Effector memory CD8-positive, alpha-beta T cell (primary cell): ENCODE measurements around the gene SIGLEC7.
"Not testable (repeated sequence)": the region's sequence is repeated elsewhere in the genome, so short reads cannot be mapped to it uniquely, and the experiment has no call there.

ENCODE experiments used
- ATAC-seq: fragments of 150-1000 bp; cut with Tn5 transposase; replicated peaks from 2 replicates; pipeline ENCODE4 v1.10.0; 2021; ENCODE audit warnings: mild to moderate bottlenecking, moderate library complexity
- DNase-seq, 3 experiments: peaks; one replicate each; pipeline ENCODE4 v3.0.0; 2021
- H3K27ac Mint-ChIP-seq, 2 donors: one replicate each; pipeline ENCODE4 v1.8.0; 2022; ENCODE audit warnings: mild to moderate bottlenecking in 2 of 2, mixed read lengths in 2 of 2, moderate library complexity in 2 of 2
- H3K27me3 Mint-ChIP-seq, 2 donors: one replicate each; pipeline ENCODE4 v1.8.0; 2022; ENCODE audit warnings: mixed read lengths in 2 of 2
- H3K36me3 Mint-ChIP-seq: one replicate; pipeline ENCODE4 v1.8.0; 2022; ENCODE audit warnings: mild to moderate bottlenecking, moderate library complexity, mixed read lengths; ENCODE audit not compliant: insufficient read depth
- H3K4me1 Mint-ChIP-seq, 2 donors: one replicate each; pipeline ENCODE4 v1.8.0; 2022; ENCODE audit warnings: low read depth in 2 of 2, mixed read lengths in 2 of 2
- H3K4me3 Mint-ChIP-seq, 2 donors: one replicate each; pipeline ENCODE4 v1.8.0; 2022; ENCODE audit warnings: mild to moderate bottlenecking in 2 of 2, mixed read lengths in 2 of 2, moderate library complexity in 2 of 2
- H3K9me3 Mint-ChIP-seq, 2 donors: one replicate each; pipeline ENCODE4 v1.8.0; 2022; ENCODE audit warnings: mixed read lengths in 2 of 2

The SIGLEC7 gene

GRCh38 chr19:51136851-51137551 lies 5.1 kb upstream of the SIGLEC7 start:
- DNase-seq = no peak
- ATAC-seq = no peak
- H3K9me3 Mint-ChIP-seq = no peaks in the 10 kb centered on the region
- peaks cover 55 to 59% of the 10 kb centered on the region in 2 donors for H3K4me1 Mint-ChIP-seq
- peak overlapping the region; percentile 67 to 76 for H3K4me3 Mint-ChIP-seq
- peaks cover 4% of the 10 kb centered on the region for H3K36me3 Mint-ChIP-seq
- peak overlapping the region; percentile 71 to 91 for H3K27ac Mint-ChIP-seq
- H3K27me3 Mint-ChIP-seq = peaks cover 0 to 10% of the 10 kb centered on the region in 2 donors

GRCh38 chr19:51137792-51138425 lies 4.2 kb upstream of the SIGLEC7 start:
- no peak for DNase-seq
- H3K27ac Mint-ChIP-seq = peak overlapping the region; percentile 71 to 91
- H3K4me3 Mint-ChIP-seq = peak overlapping the region; percentile 67 to 76
- ATAC-seq = no peak
- peaks cover 46 to 58% of the 10 kb centered on the region in 2 donors for H3K4me1 Mint-ChIP-seq
- no peaks in the 10 kb centered on the region for H3K9me3 Mint-ChIP-seq
- peaks cover 0 to 10% of the 10 kb centered on the region in 2 donors for H3K27me3 Mint-ChIP-seq
- no peaks in the 10 kb centered on the region for H3K36me3 Mint-ChIP-seq

GRCh38 chr19:51138549-51138979 lies 3.5 kb upstream of the SIGLEC7 start:
- Mint-ChIP-seq H3K4me1 (peaks cover 44 to 56% of the 10 kb centered on the region in 2 donors), H3K9me3 (no peaks in the 10 kb centered on the region), H3K27me3 (peaks cover 0 to 10% of the 10 kb centered on the region in 2 donors), H3K4me3 (no peak overlapping the region), H3K27ac (no peak overlapping the region), H3K36me3 (no peaks in the 10 kb centered on the region)
- no peak for DNase-seq
- ATAC-seq = no peak

- peak overlapping the region; percentile 3 to 16 for H3K27ac Mint-ChIP-seq
- peaks cover 0 to 10% of the 10 kb centered on the region in 2 donors for H3K27me3 Mint-ChIP-seq
- no peaks in the 10 kb centered on the region for H3K9me3 Mint-ChIP-seq
- no peak overlapping the region for H3K4me3 Mint-ChIP-seq
- DNase-seq = no peak
- H3K36me3 Mint-ChIP-seq = no peaks in the 10 kb centered on the region
- ATAC-seq = no peak
- peaks cover 44 to 60% of the 10 kb centered on the region in 2 donors for H3K4me1 Mint-ChIP-seq
Measured at GRCh38 chr19:51139299-51140014, 2.6 kb upstream of the SIGLEC7 start.

GRCh38 chr19:51140441-51140840 lies 1.7 kb upstream of the SIGLEC7 start:
- Mint-ChIP-seq H3K27me3 (peaks cover 0 to 10% of the 10 kb centered on the region in 2 donors), H3K27ac (peak overlapping the region; percentile 16 to 68), H3K9me3 (no peaks in the 10 kb centered on the region), H3K4me3 (no peak overlapping the region), H3K4me1 (peaks cover 38 to 56% of the 10 kb centered on the region in 2 donors), H3K36me3 (no peaks in the 10 kb centered on the region)
- ATAC-seq (no peak), DNase-seq (no peak)

GRCh38 chr19:51141181-51141580 lies 920 bp upstream of the SIGLEC7 start:
- no peaks in the 10 kb centered on the region for H3K36me3 Mint-ChIP-seq

GRCh38 chr19:51142809-51143475 lies 841 bp downstream of the SIGLEC7 start:
- Mint-ChIP-seq H3K27ac (peak overlapping the region; percentile 38 to 68), H3K4me1 (peaks cover 23 to 43% of the 10 kb centered on the region in 2 donors), H3K4me3 (peak overlapping the region in 1 of 2 donors; percentile 73)
- DNase-seq, H3K27me3 Mint-ChIP-seq, H3K9me3 Mint-ChIP-seq, H3K36me3 Mint-ChIP-seq, ATAC-seq: not testable (repeated sequence)

More at GRCh38 chr19:51141181-51141580, 920 bp upstream of the SIGLEC7 start:
- H3K4me3 Mint-ChIP-seq = no peak overlapping the region
- ATAC-seq (no peak), DNase-seq (no peak)
- H3K27ac Mint-ChIP-seq = peak overlapping the region; percentile 13 to 68
- no peaks in the 10 kb centered on the region for H3K9me3 Mint-ChIP-seq
- peaks cover 32 to 54% of the 10 kb centered on the region in 2 donors for H3K4me1 Mint-ChIP-seq
- peaks cover 0 to 10% of the 10 kb centered on the region in 2 donors for H3K27me3 Mint-ChIP-seq

- peak overlapping the region; percentile 32 to 38 for H3K27ac Mint-ChIP-seq
- peaks cover 27 to 43% of the 10 kb centered on the region in 2 donors for H3K4me1 Mint-ChIP-seq
- ATAC-seq = no peak
- DNase-seq = no peak
- peaks cover 0 to 10% of the 10 kb centered on the region in 2 donors for H3K27me3 Mint-ChIP-seq
- H3K9me3 Mint-ChIP-seq = no peaks in the 10 kb centered on the region
- peak overlapping the region in 1 of 2 donors; percentile 38 for H3K4me3 Mint-ChIP-seq
- no peaks in the 10 kb centered on the region for H3K36me3 Mint-ChIP-seq
Measured at GRCh38 chr19:51143486-51143885, 1.4 kb downstream of the SIGLEC7 start.

GRCh38 chr19:51144482-51145045 lies 2.5 kb downstream of the SIGLEC7 start:
- DNase-seq (no peak), ATAC-seq (no peak)
- Mint-ChIP-seq H3K27ac (peak overlapping the region; percentile 69 to 70), H3K27me3 (peaks cover 0 to 10% of the 10 kb centered on the region in 2 donors), H3K9me3 (no peaks in the 10 kb centered on the region), H3K4me1 (peaks cover 18 to 36% of the 10 kb centered on the region in 2 donors), H3K4me3 (no peak overlapping the region), H3K36me3 (no peaks in the 10 kb centered on the region)

- DNase-seq (no peak), ATAC-seq (no peak)
- no peaks in the 10 kb centered on the region for H3K36me3 Mint-ChIP-seq
- H3K4me3 Mint-ChIP-seq = no peak overlapping the region
- H3K27me3 Mint-ChIP-seq = peaks cover 0 to 4% of the 10 kb centered on the region in 2 donors
- H3K27ac Mint-ChIP-seq = no peak overlapping the region
- no peaks in the 10 kb centered on the region for H3K9me3 Mint-ChIP-seq
- peaks cover 25 to 32% of the 10 kb centered on the region in 2 donors for H3K4me1 Mint-ChIP-seq
Measured at GRCh38 chr19:51145916-51146493, 3.9 kb downstream of the SIGLEC7 start.

GRCh38 chr19:51146751-51147150 lies 4.7 kb downstream of the SIGLEC7 start:
- DNase-seq (no peak), ATAC-seq (no peak)
- Mint-ChIP-seq H3K9me3 (no peaks in the 10 kb centered on the region), H3K27me3 (peaks cover 0 to 8% of the 10 kb centered on the region in 2 donors), H3K27ac (no peak overlapping the region), H3K36me3 (no peaks in the 10 kb centered on the region), H3K4me1 (peaks cover 26 to 30% of the 10 kb centered on the region in 2 donors), H3K4me3 (no peak overlapping the region)

- Mint-ChIP-seq H3K36me3 (no peaks in the 10 kb centered on the region), H3K9me3 (no peaks in the 10 kb centered on the region), H3K4me1 (peaks cover 23 to 26% of the 10 kb centered on the region in 2 donors), H3K27ac (peak overlapping the region; percentile 63 to 86), H3K27me3 (peaks cover 0 to 8% of the 10 kb centered on the region in 2 donors), H3K4me3 (no peak overlapping the region)
- no peak for ATAC-seq
- no peak for DNase-seq
Measured at GRCh38 chr19:51147663-51148062, 5.6 kb downstream of the SIGLEC7 start.
